CD4-positive, alpha-beta T cell treated with Interleukin-17A for 4 hours (primary cell): Measurements from ENCODE around the gene RAET1L.
"Not testable (repeated sequence)": the region's sequence is repeated elsewhere in the genome, so short reads cannot be mapped to it uniquely, and the experiment has no call there.

ENCODE experiments used
- DNase-seq: peaks from one replicate; pipeline ENCODE4 v3.0.0-alpha.2; 2020; ENCODE audit warnings: mixed read lengths

The RAET1L gene

GRCh38 chr6:149990212-149990660 lies 35.1 kb downstream of the RAET1L start:
- DNase-seq: no peak

- no peak for DNase-seq
Measured at GRCh38 chr6:149988550-149989346, 36.6 kb downstream of the RAET1L start.

DNA sequence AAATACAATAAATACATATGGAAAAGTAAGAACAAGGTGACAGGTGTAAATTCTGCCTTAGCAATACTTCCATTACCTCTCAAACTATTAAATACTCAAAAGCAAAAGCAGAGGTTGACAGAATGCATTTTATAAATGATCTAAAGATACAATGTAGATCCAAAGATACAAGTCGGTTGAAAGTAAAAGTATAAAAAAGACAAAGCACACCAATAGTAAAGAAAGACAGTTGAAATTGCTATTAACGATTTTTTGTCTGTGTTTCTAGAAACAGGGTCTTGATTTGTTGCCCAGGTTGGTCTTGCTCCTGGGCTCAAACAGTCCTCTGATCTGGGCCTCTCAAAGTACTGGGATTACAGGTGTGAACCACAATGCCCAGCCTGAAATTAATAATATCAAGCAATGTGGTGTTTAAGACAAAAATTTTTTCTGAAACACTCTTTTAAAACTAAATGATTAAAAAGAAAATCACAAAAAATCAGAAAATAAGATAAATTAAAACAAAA lies 37.7 kb downstream of the RAET1L start:
- no peak for DNase-seq

DNA sequence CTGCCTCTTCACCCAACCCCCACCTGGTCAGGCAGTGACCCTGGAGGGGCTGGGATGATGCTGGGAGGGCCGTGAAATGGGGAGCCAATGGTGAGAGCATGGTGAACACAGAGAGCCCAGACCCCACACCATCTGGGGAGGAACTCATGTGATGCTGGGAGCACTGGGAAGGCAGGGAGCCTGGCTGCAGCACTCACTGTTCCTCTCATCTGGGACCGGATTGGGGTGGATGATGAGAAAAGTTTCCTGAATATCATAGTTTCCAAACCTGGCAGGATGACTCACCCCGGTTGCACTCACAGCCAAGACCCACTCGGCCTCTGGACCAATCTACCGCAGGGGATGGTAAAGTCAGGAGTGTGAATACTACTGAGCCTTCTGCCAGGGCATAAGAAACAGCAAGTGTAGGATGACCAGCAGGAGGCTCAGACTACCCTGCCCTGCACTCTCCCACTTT lies 39.8 kb downstream of the RAET1L start:
- no peak for DNase-seq

- DNase-seq: no peak
Measured at GRCh38 chr6:149984773-149985172, 40.6 kb downstream of the RAET1L start.

GRCh38 chr6:149983145-149983544 lies 42.2 kb downstream of the RAET1L start:
- DNase-seq: no peak

DNA sequence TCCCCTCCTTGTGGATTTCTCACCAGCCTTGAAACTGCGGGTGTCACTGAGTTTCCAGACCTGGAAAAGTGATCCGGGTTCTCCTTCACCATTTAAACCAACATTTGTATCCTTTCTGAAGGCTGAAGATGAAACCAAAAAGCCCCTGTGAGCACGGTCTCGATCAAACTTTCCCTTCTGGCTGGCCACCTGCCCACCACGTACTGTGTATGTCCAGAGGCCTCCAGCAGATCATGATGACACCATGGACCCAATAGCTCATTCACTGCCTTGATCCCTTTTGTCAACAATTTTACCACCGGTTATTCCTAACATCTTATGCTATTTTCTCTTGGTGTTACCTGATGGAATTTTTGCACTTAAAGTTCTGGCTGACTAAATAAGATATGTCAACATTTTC lies 46.0 kb downstream of the RAET1L start:
- DNase-seq: no peak

DNA sequence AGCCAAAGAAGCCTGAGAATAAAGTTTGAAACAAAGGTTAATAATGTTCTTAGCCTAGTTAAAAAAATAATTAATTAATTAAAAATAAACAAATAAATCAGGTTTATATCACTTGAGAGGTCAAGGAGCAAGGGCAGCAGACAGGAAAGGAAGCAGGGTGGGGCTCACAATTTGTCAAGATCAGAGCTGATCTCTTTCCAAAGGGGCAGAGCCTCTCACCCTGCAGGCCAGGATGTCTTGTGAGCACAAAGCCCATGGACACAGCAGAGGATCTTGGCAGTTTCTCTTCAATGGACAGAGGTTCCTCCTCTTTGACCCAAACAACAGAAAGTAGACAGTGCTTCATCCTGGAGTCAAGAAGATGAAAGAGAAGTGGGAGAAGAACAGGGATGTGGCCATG lies 46.7 kb downstream of the RAET1L start:
- DNase-seq: no peak

- no peak for DNase-seq
Measured at GRCh38 chr6:149977221-149977620, 48.1 kb downstream of the RAET1L start.

DNA sequence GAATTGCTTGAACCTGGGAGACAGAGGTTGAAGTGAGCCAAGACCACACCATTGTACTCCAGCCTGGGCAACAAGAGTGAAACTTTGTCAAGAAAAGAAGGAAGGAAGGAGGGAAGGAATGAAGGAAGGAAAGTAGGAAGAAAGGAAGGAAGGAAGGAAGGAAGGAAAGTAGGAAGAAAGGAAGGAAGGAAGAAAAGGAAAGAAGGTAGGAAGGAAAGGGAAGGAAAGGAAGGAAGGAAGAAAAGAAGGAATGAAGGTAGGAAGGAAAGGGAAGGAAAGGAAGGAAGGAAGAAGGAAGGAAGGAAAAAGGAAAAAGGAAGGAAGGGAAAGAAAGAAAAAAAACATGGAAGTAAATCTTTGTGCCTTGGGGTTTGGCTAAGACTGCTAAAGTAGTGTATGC lies 49.9 kb downstream of the RAET1L start:
- no peak for DNase-seq

DNA sequence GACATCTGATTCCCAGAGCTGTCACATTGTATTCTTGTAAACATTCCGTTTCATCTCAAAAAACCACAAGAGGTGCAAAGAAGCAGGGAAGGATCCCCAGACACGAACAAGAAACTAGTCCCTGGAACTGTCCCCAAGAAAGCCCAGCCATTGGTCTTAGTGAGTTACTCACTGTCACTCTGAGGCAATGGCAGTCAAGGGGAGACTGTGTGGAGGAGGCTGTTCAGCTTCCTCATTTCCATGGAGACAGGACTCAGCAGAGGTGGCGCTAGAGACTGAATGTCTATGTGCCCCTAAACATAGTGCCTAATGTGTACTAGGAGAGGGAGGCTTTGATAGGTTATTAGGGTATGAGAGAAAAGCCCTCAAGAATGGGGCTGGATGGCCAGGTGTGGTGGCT lies 50.5 kb downstream of the RAET1L start:
- no peak for DNase-seq

GRCh38 chr6:149974394-149974793 lies 50.9 kb downstream of the RAET1L start:
- DNase-seq: not testable (repeated sequence)

GRCh38 chr6:149969635-149970034 lies 55.7 kb downstream of the RAET1L start:
- no peak for DNase-seq

GRCh38 chr6:149968909-149969308 lies 56.4 kb downstream of the RAET1L start:
- DNase-seq: not testable (repeated sequence)
